Psoas muscle (tissue), 8 donors: ENCODE data around the gene OPN4. TPM values are rescaled to one million over a fixed set of nuclear protein-coding genes. Genes with fewer than 3 reads are reported as not detected.
"Not testable (repeated sequence)": the region's sequence is repeated elsewhere in the genome, so short reads cannot be mapped to it uniquely, and the experiment has no call there.

Experiments
- ATAC-seq, 4 donors: fragments of 200-7000 bp; cut with Tn5 transposase; one replicate each; pipeline ENCODE4 v1.9.1; 2020; ENCODE audit warnings: moderate library complexity in 3 of 4, mild to moderate bottlenecking in 2 of 4
- DNase-seq, 2 donors: peaks; one replicate each; pipeline ENCODE4 v3.0.0-alpha.2; 2020
- H3K27ac ChIP-seq: fragments of 200-600 bp; one replicate; pipeline ENCODE4 v1.8.0; 2022
- H3K27me3 ChIP-seq, 3 donors: fragments of 200-600 bp in 1 of 3; one replicate each; pipeline versions ENCODE4 v1.6.1 to v1.8.0; 2013 to 2022; ENCODE audit warnings: low read length in 2 of 3, mild to moderate bottlenecking in 2 of 3, moderate library complexity in 1 of 3; ENCODE audit not compliant: insufficient read depth in 3 of 3
- H3K36me3 ChIP-seq, 2 donors: fragments of 200-600 bp in 1 of 2; one replicate each; pipeline versions ENCODE4 v1.6.1 to v1.8.0; 2013 to 2022; ENCODE audit warnings: low read depth in 1 of 2, mild to moderate bottlenecking in 1 of 2, moderate library complexity in 1 of 2; ENCODE audit not compliant: insufficient read depth in 1 of 2
- H3K4me1 ChIP-seq: fragments of 200-600 bp; one replicate; pipeline ENCODE4 v1.8.0; 2022
- H3K4me3 ChIP-seq: fragments of 200-600 bp; one replicate; pipeline ENCODE4 v1.8.0; 2022; ENCODE audit warnings: mild to moderate bottlenecking
- H3K9me3 ChIP-seq: fragments of 200-600 bp; one replicate; pipeline ENCODE4 v1.8.0; 2022
- CTCF ChIP-seq: fragments of 200-600 bp; IDR thresholded peaks from one replicate; pipeline ENCODE4 v1.8.0; 2022; ENCODE audit warnings: antibody characterized with exemption
- WGBS, 3 donors: extraction: QIAGEN DNeasy Blood & Tissue Kit; methylation state at CpG; one replicate each; pipeline versions ENCODE4 v1.1.6 to v1.1.7; 2013; 5-methylcytosine and 5-hydroxymethylcytosine counted together
- intact Hi-C, 2 donors: fragments of 100-400 bp; cut with DNase I; formaldehyde crosslinking; loops; one replicate each; pipeline versions ENCODE4 v1.11.0 to v1.14.2; 2022
- polyA plus RNA-seq, 3 donors: library from polyadenylated mRNA; stranded (reverse); fragments of 200-250 nt; gene quantifications; one replicate each; pipeline ENCODE4 v1.2.3, GENCODE V29; 2013
- total RNA-seq, 4 donors: library from RNA; stranded (reverse); fragmentation: NEBNext Ultra II Directional in 2 of 4; extraction: Animal tissue kit (Norgen Biotek cat#: 25700) in 2 of 4; gene quantifications; one replicate each; pipeline versions ENCODE4 v1.2.1 to v1.2.4, GENCODE V29; 2021 to 2023
- donor health status: healthy with polysubstance abuse.
- donor health status: DM: no; HTN: no; CAD: no; lungs with moderate emphysema.
- donor health status: Bipolar disorder and iron deficiency.
- donor health status: healthy.
- donor health status: DM: yes; HTN: yes; CAD: no.
- donor health status: DM: no; HTN: no; CAD: no.
- donor health status: DM: no; HTN: no; CAD: no.
- donor health status: DM: yes; HTN: yes; CAD: no.

OPN4 gene
- total and polyA plus RNA-seq, 7 donors: 0.12 to 0.49 (median 0.23) TPM

GRCh38 chr10:86613096-86613495, 41.3 kb upstream of the OPN4 start:
- WGBS, 3 donors: 79 to 81% (median 80%) methylated on average over 5 of the region's 5 CpGs
- intact Hi-C loops: no loop called here

GRCh38 chr10:86613905-86614304, 40.4 kb upstream of the OPN4 start:
- H3K27ac ChIP-seq: no peak overlapping the region
- no peak for TF ChIP-seq CTCF
- H3K4me3 ChIP-seq: no peak overlapping the region
- peaks cover 0 to 2% (median 0%) of the 10 kb centered on the region in 3 donors for H3K27me3 ChIP-seq
- no peaks in the 10 kb centered on the region for H3K36me3 ChIP-seq
- no peak for DNase-seq
- 88 to 93% (median 92%) methylated on average over 6 of the region's 6 CpGs for WGBS, 3 donors
- no peaks in the 10 kb centered on the region for H3K9me3 ChIP-seq
- intact Hi-C loops: no loop called here
- ATAC-seq: no peak
- no peaks in the 10 kb centered on the region for H3K4me1 ChIP-seq

More at GRCh38 chr10:86613096-86613495, 41.3 kb upstream of the OPN4 start:
- no peaks in the 10 kb centered on the region for H3K9me3 ChIP-seq
- H3K4me1 ChIP-seq: no peaks in the 10 kb centered on the region
- H3K27ac ChIP-seq: no peak overlapping the region
- ATAC-seq (no peak), DNase-seq (no peak)
- H3K36me3 ChIP-seq: no peaks in the 10 kb centered on the region
- no peak overlapping the region for H3K4me3 ChIP-seq
- H3K27me3 ChIP-seq: peaks cover 0 to 2% (median 0%) of the 10 kb centered on the region in 3 donors
- no peak for TF ChIP-seq CTCF

GRCh38 chr10:86614853-86615252, 39.5 kb upstream of the OPN4 start:
- ATAC-seq: no peak
- H3K4me1 ChIP-seq: no peaks in the 10 kb centered on the region
- H3K36me3 ChIP-seq: no peaks in the 10 kb centered on the region
- DNase-seq: no peak
- intact Hi-C loops: no loop called here
- WGBS, 3 donors: 76 to 89% (median 78%) methylated on average over 4 of the region's 4 CpGs
- no peak overlapping the region for H3K4me3 ChIP-seq
- no peak for TF ChIP-seq CTCF
- H3K27ac ChIP-seq: no peak overlapping the region
- no peaks in the 10 kb centered on the region for H3K9me3 ChIP-seq
- peaks cover 0 to 2% (median 0%) of the 10 kb centered on the region in 3 donors for H3K27me3 ChIP-seq

- DNase-seq, H3K4me3 ChIP-seq, intact Hi-C loops, H3K27me3 ChIP-seq, H3K9me3 ChIP-seq, H3K36me3 ChIP-seq, ATAC-seq, H3K27ac ChIP-seq, H3K4me1 ChIP-seq: not testable (repeated sequence)
- WGBS, 3 donors: 83 to 88% (median 87%) methylated on average over 2 of the region's 2 CpGs
Measured at GRCh38 chr10:86617278-86617677, 37.1 kb upstream of the OPN4 start.

- 95 to 99% (median 97%) methylated on average over 2 of the region's 2 CpGs for whole genome bisulfite sequencing, 3 donors
- Histone ChIP-seq H3K27ac (no peak overlapping the region), H3K4me1 (peaks cover 4% of the 10 kb centered on the region), H3K9me3 (no peaks in the 10 kb centered on the region), H3K36me3 (no peaks in the 10 kb centered on the region), H3K4me3 (no peak overlapping the region), H3K27me3 (no peaks in the 10 kb centered on the region)
- ATAC-seq: no peak
- intact Hi-C loops: no loop called here
- no peak for DNase-seq
- no peak for TF ChIP-seq CTCF
Measured at GRCh38 chr10:86628311-86628710, 26.0 kb upstream of the OPN4 start.
